Liver (tissue), 9 donors: Measurements from ENCODE around the gene LAMTOR4. TPM values are rescaled to one million over a fixed set of nuclear protein-coding genes. Genes with fewer than 3 reads are reported as not detected.

ENCODE experiments used
- DNase-seq: peaks from one replicate; pipeline ENCODE4 v3.0.0-alpha.2; 2017; ENCODE audit warnings: low spot score
- H3K27ac ChIP-seq, 2 donors: one replicate each; pipeline ENCODE4 v1.7.0; 2013; ENCODE audit warnings: inconsistent platforms in 2 of 2, low read length in 2 of 2, control low read depth in 1 of 2, low read depth in 1 of 2, mild to moderate bottlenecking in 1 of 2
- H3K27me3 ChIP-seq, 4 donors: one replicate each; pipeline versions ENCODE4 v1.6.1 to v1.7.0; 2013; ENCODE audit warnings: low read length in 3 of 4, inconsistent platforms in 1 of 4, mild to moderate bottlenecking in 1 of 4, moderate library complexity in 1 of 4; ENCODE audit not compliant: control insufficient read depth in 4 of 4, insufficient read depth in 4 of 4
- H3K36me3 ChIP-seq, 4 donors: one replicate each; pipeline versions ENCODE4 v1.6.1 to v1.7.0; 2013; ENCODE audit warnings: low read length in 3 of 4, mild to moderate bottlenecking in 3 of 4, low read depth in 1 of 4, moderate library complexity in 1 of 4; ENCODE audit not compliant: control insufficient read depth in 4 of 4, insufficient read depth in 3 of 4
- H3K4me1 ChIP-seq, 4 donors: one replicate each; pipeline versions ENCODE4 v1.6.1 to v1.7.0; 2013; ENCODE audit warnings: low read length in 3 of 4, mild to moderate bottlenecking in 3 of 4, moderate library complexity in 1 of 4; ENCODE audit not compliant: control insufficient read depth in 4 of 4, insufficient read depth in 4 of 4
- H3K4me3 ChIP-seq, 3 donors: one replicate each; pipeline versions ENCODE4 v1.6.1 to v1.7.0; 2013; ENCODE audit warnings: low read length in 3 of 3, control low read depth in 1 of 3, low read depth in 1 of 3, mild to moderate bottlenecking in 1 of 3
- H3K9ac ChIP-seq, 2 donors: one replicate each; pipeline ENCODE4 v1.7.0; 2013; ENCODE audit warnings: low read length in 2 of 2, mild to moderate bottlenecking in 2 of 2, moderate library complexity in 2 of 2, control low read depth in 1 of 2, low read depth in 1 of 2
- H3K9me3 ChIP-seq, 4 donors: one replicate each; pipeline versions ENCODE4 v1.6.1 to v1.7.0; 2013; ENCODE audit warnings: low read length in 3 of 4; ENCODE audit not compliant: control insufficient read depth in 4 of 4
- ATF3 ChIP-seq: IDR thresholded peaks from 2 replicates; pipeline ENCODE4 v1.6.1; 2016; ENCODE audit warnings: antibody characterized with exemption
- CTCF ChIP-seq: fragments of 150-350 bp; IDR thresholded peaks from 2 replicates; pipeline ENCODE4 v1.5.1; 2017; ENCODE audit warnings: improper control_type of control experiment, low read depth, low read length; ENCODE audit not compliant: missing input control
- FOXA1 ChIP-seq: IDR thresholded peaks from 2 replicates; pipeline ENCODE4 v1.6.1; 2016; ENCODE audit warnings: antibody characterized with exemption
- GABPA ChIP-seq, 2 donors: IDR thresholded peaks in 1 of 2; conservative IDR thresholded peaks in 1 of 2; 2 replicates each; pipeline ENCODE4 v1.6.1; 2016; ENCODE audit warnings: antibody characterized with exemption in 2 of 2, mild to moderate bottlenecking in 1 of 2, moderate library complexity in 1 of 2
- HNF4A ChIP-seq, 2 donors: conservative IDR thresholded peaks; 2 replicates each; pipeline ENCODE4 v1.6.1; 2016; ENCODE audit warnings: antibody characterized with exemption in 2 of 2, mild to moderate bottlenecking in 2 of 2
- HNF4G ChIP-seq: IDR thresholded peaks from 2 replicates; pipeline ENCODE4 v1.6.1; 2016; ENCODE audit warnings: antibody characterized with exemption
- MAX ChIP-seq: IDR thresholded peaks from 2 replicates; pipeline ENCODE4 v1.6.1; 2016; ENCODE audit warnings: antibody characterized with exemption
- NR2F2 ChIP-seq: IDR thresholded peaks from 2 replicates; pipeline ENCODE4 v1.6.1; 2016; ENCODE audit warnings: antibody characterized with exemption
- REST ChIP-seq: IDR thresholded peaks from 2 replicates; pipeline ENCODE4 v1.6.1; 2016; ENCODE audit warnings: antibody characterized with exemption, mild to moderate bottlenecking
- RXRA ChIP-seq, 2 donors: IDR thresholded peaks; 2 replicates each; pipeline ENCODE4 v1.6.1; 2017 to 2018; ENCODE audit warnings: antibody characterized with exemption in 2 of 2, mild to moderate bottlenecking in 1 of 2
- TAF1 ChIP-seq: conservative IDR thresholded peaks from 2 replicates; pipeline ENCODE4 v1.6.1; 2016; ENCODE audit warnings: antibody characterized with exemption, mild to moderate bottlenecking
- YY1 ChIP-seq: IDR thresholded peaks from 2 replicates; pipeline ENCODE4 v1.6.1; 2016; ENCODE audit warnings: antibody characterized with exemption, mild to moderate bottlenecking
- WGBS: extraction: QIAGEN DNeasy Blood & Tissue Kit; methylation state at CpG from one replicate; pipeline ENCODE4 v1.1.7; 2013; 5-methylcytosine and 5-hydroxymethylcytosine counted together
- polyA plus RNA-seq, 2 donors: library from polyadenylated mRNA; stranded (reverse) in 1 of 2; unstranded in 1 of 2; fragments of 200-250 nt in 1 of 2; fragments of >200 nt in 1 of 2; fragmentation: Nextera tagmentation in 1 of 2; extraction: Ambion mirVana in 1 of 2; gene quantifications; one replicate each; pipeline versions ENCODE4 v1.2.1 to v1.2.3, GENCODE V29; 2013 to 2015
- total RNA-seq, 2 donors: library from RNA; depleted of rRNA; stranded (reverse); fragments of >200 nt; gene quantifications; one replicate each; pipeline ENCODE4 v1.2.3, GENCODE V29; 2014
- donor health status: healthy.
- donor health status: healthy.
- donor health status: healthy.
- donor health status: healthy.
- donor health status: healthy.

The LAMTOR4 gene
- total and polyA plus RNA-seq, 4 donors: 28.4 to 112 (median 57.7) TPM

- H3K27ac ChIP-seq: no peak overlapping the region
- WGBS: 90% methylated on average over 18 of the region's 18 CpGs
Measured at GRCh38 chr7:100152937-100153666, 4.4 kb downstream of the LAMTOR4 start.

GRCh38 chr7:100153708-100154535, 5.2 kb downstream of the LAMTOR4 start:
- Histone ChIP-seq H3K4me1 (peaks cover 4 to 23% (median 13%) of the 10 kb centered on the region in 4 donors), H3K27ac (no peak overlapping the region), H3K36me3 (peaks cover 2 to 30% (median 11%) of the 10 kb centered on the region in 4 donors), H3K4me3 (no peak overlapping the region), H3K9me3 (no peaks in the 10 kb centered on the region), H3K9ac (no peak overlapping the region), H3K27me3 (no peaks in the 10 kb centered on the region)
- no peak for TF ChIP-seq YY1
- TF ChIP-seq RXRA (IDR thresholded peaks at IDR 0.05): no peak
- 81% methylated on average over 16 of the region's 16 CpGs for WGBS
- no peak for DNase-seq

More at GRCh38 chr7:100152937-100153666, 4.4 kb downstream of the LAMTOR4 start:
- no peak overlapping the region for H3K4me3 ChIP-seq
- H3K9me3 ChIP-seq: no peaks in the 10 kb centered on the region
- peaks cover 4 to 24% (median 15%) of the 10 kb centered on the region in 4 donors for H3K4me1 ChIP-seq
- no peak overlapping the region for H3K9ac ChIP-seq
- peaks cover 2 to 30% (median 11%) of the 10 kb centered on the region in 4 donors for H3K36me3 ChIP-seq
- TF ChIP-seq HNF4A (conservative IDR thresholded peaks at IDR 0.05) (no peak), RXRA (IDR thresholded peaks at IDR 0.05) (no peak)
- no peak for DNase-seq
- H3K27me3 ChIP-seq: no peaks in the 10 kb centered on the region

GRCh38 chr7:100154651-100155491, 6.2 kb downstream of the LAMTOR4 start:
- H3K36me3 ChIP-seq: peaks cover 2 to 30% (median 11%) of the 10 kb centered on the region in 4 donors
- no peaks in the 10 kb centered on the region for H3K27me3 ChIP-seq
- H3K4me1 ChIP-seq: peaks cover 3 to 17% (median 10%) of the 10 kb centered on the region in 4 donors
- no peak overlapping the region for H3K27ac ChIP-seq
- no peaks in the 10 kb centered on the region for H3K9me3 ChIP-seq
- TF ChIP-seq FOXA1: no peak
- TF ChIP-seq ATF3: no peak
- H3K4me3 ChIP-seq: no peak overlapping the region
- H3K9ac ChIP-seq: no peak overlapping the region
- DNase-seq: no peak
- WGBS: 77% methylated on average over 30 of the region's 30 CpGs

GRCh38 chr7:100155553-100156317, 7.0 kb downstream of the LAMTOR4 start:
- no peak for DNase-seq
- Histone ChIP-seq H3K9ac (no peak overlapping the region), H3K36me3 (peaks cover 2 to 30% (median 11%) of the 10 kb centered on the region in 4 donors), H3K4me3 (no peak overlapping the region), H3K27ac (no peak overlapping the region), H3K9me3 (no peaks in the 10 kb centered on the region), H3K27me3 (no peaks in the 10 kb centered on the region), H3K4me1 (peaks cover 3 to 17% (median 10%) of the 10 kb centered on the region in 4 donors)
- 86% methylated on average over 20 of the region's 20 CpGs for WGBS
- no peak for TF ChIP-seq GABPA (IDR thresholded peaks at IDR 0.05 in 1 of 2, conservative IDR thresholded peaks at IDR 0.05 in 1 of 2)
- no peak for TF ChIP-seq REST
- TF ChIP-seq TAF1: no peak
- no peak for TF ChIP-seq NR2F2
- no peak for TF ChIP-seq HNF4G
- TF ChIP-seq MAX: no peak
- TF ChIP-seq CTCF: no peak
